Gastroesophageal sphincter (tissue), 4 donors: ENCODE measurements around the gene E2F4. TPM values are rescaled to one million over a fixed set of nuclear protein-coding genes. Genes with fewer than 3 reads are reported as not detected.

ENCODE experiments used
- ATAC-seq: fragments of 150-250 bp; one replicate; pipeline ENCODE4 v1.9.1; 2016; ENCODE audit warnings: mild to moderate bottlenecking, moderate library complexity
- H3K27ac ChIP-seq, 4 donors: fragments of 200-600 bp; sonication (generic) in 3 of 4; 1 replicate in 3 of 4; 2 replicates in 1 of 4; pipeline ENCODE4 v1.5.1; 2016 to 2019
- H3K27me3 ChIP-seq: fragments of 200-600 bp; sonication (generic); one replicate; pipeline ENCODE4 v1.5.1; 2019
- H3K36me3 ChIP-seq, 2 donors: fragments of 200-600 bp; sonication (generic); one replicate each; pipeline ENCODE4 v1.5.1; 2019; ENCODE audit warnings: control low read depth in 1 of 2
- H3K4me1 ChIP-seq, 3 donors: fragments of 200-600 bp; sonication (generic); 1 replicate in 2 of 3; 2 replicates in 1 of 3; pipeline ENCODE4 v1.5.1; 2016 to 2019; ENCODE audit warnings: control low read depth in 2 of 3
- H3K4me3 ChIP-seq, 2 donors: fragments of 200-600 bp; sonication (generic); one replicate each; pipeline ENCODE4 v1.5.1; 2019; ENCODE audit warnings: mild to moderate bottlenecking in 1 of 2, moderate library complexity in 1 of 2
- H3K9me3 ChIP-seq, 3 donors: fragments of 200-600 bp; sonication (generic); one replicate each; pipeline ENCODE4 v1.5.1; 2017 to 2019; ENCODE audit warnings: control low read depth in 2 of 3
- EP300 ChIP-seq: sonication (generic); formaldehyde crosslinking; IDR thresholded peaks from one replicate; pipeline ENCODE4 v1.6.1; 2017; ENCODE audit warnings: antibody characterized with exemption, mild to moderate bottlenecking
- POLR2A ChIP-seq, 2 donors: fragments of 450-650 bp; IDR thresholded peaks; one replicate each; pipeline ENCODE4 v1.6.1; 2017; ENCODE audit warnings: antibody characterized with exemption in 2 of 2, mild to moderate bottlenecking in 2 of 2, moderate library complexity in 1 of 2
- POLR2AphosphoS5 ChIP-seq: sonication (generic); formaldehyde crosslinking; IDR thresholded peaks from one replicate; pipeline ENCODE4 v1.6.1; 2017; ENCODE audit warnings: antibody characterized with exemption
- WGBS, 2 donors: methylation state at CpG; one replicate each; pipeline ENCODE4 v1.1.5; 2018; ENCODE audit warnings: low coverage in 1 of 2; 5-methylcytosine and 5-hydroxymethylcytosine counted together
- total RNA-seq, 4 donors: library from RNA; depleted of rRNA; stranded (reverse); fragments of >200 nt; gene quantifications; one replicate each; pipeline ENCODE4 v1.1.0, GENCODE V29; 2016
- TF ChIP-seq, protein P1 (sequence below), 4 experiments: fragments of 200-600 bp in 2 of 4; fragments of 450-650 bp in 2 of 4; sonication (generic) in 1 of 4; IDR thresholded peaks; one replicate each; pipeline ENCODE4 v1.5.1; 2017 to 2019; ENCODE audit warnings: antibody characterized with exemption in 4 of 4, mild to moderate bottlenecking in 2 of 4, moderate library complexity in 2 of 4

E2F4 gene
- total RNA-seq, 4 donors from 2014 or later, result 55.0 to 89.8 (median 76.2) TPM

DNA sequence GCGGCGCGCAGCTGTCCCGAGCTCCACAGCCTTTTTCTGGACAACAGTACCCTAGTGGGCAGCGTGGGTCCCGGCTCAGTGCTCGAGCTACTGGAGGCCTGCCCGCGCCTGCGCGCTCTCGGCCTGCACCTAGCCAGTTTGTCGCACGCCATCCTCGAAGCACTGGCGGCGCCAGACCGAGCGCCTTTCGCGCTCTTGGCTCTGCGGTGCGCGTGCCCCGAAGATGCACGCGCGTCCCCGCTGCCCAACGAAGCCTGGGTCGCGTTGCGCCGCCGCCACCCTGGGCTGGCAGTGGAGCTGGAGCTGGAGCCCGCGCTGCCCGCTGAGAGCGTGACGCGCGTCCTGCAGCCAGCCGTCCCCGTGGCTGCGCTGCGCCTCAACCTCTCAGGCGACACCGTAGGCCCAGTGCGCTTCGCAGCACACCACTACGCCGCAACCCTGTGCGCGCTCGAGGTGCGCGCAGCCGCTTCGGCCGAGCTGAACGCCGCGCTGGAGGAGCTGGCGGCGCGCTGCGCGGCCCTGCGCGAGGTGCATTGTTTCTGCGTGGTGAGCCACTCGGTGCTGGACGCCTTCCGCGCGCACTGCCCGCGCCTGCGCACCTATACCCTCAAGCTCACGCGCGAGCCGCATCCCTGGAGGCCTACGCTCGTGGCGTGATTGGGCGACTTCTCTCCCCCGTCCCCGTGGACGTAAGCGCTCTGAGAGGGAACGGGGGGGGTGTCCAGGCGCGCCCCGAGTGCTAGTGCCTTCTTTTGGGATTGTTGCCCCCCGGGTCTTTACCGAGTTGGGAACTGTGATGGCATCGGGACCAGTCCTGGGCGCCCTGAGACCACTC lies 28.6 kb upstream of the E2F4 start:
- TF ChIP-seq, protein P1, sequence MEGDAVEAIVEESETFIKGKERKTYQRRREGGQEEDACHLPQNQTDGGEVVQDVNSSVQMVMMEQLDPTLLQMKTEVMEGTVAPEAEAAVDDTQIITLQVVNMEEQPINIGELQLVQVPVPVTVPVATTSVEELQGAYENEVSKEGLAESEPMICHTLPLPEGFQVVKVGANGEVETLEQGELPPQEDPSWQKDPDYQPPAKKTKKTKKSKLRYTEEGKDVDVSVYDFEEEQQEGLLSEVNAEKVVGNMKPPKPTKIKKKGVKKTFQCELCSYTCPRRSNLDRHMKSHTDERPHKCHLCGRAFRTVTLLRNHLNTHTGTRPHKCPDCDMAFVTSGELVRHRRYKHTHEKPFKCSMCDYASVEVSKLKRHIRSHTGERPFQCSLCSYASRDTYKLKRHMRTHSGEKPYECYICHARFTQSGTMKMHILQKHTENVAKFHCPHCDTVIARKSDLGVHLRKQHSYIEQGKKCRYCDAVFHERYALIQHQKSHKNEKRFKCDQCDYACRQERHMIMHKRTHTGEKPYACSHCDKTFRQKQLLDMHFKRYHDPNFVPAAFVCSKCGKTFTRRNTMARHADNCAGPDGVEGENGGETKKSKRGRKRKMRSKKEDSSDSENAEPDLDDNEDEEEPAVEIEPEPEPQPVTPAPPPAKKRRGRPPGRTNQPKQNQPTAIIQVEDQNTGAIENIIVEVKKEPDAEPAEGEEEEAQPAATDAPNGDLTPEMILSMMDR (IDR thresholded peaks at IDR 0.05), result peak in 1 of 4 experiments; percentile 15
- TF ChIP-seq POLR2AphosphoS5, result peak; percentile 15
- TF ChIP-seq POLR2A (IDR thresholded peaks at IDR 0.05), result peak; percentile 33 to 52
- no peak for TF ChIP-seq EP300
- H3K4me1 ChIP-seq, result peaks cover 0 to 96% (median 37%) of the 10 kb centered on the region in 3 donors
- peak; percentile 50 for ATAC-seq
- peak overlapping the region; percentile 78 to 97 (median 90) for H3K27ac ChIP-seq
- H3K4me3 ChIP-seq, result peak overlapping the region; percentile 21 to 58
- WGBS, 2 donors, result 1% methylated on average over 32 of the region's 99 CpGs; no CpG with 5 or more reads in 1 of the 2 donors
- peaks cover 38% of the 10 kb centered on the region for H3K27me3 ChIP-seq
- H3K9me3 ChIP-seq, result no peaks in the 10 kb centered on the region
- H3K36me3 ChIP-seq, result peaks cover 0 to 15% of the 10 kb centered on the region in 2 donors

DNA sequence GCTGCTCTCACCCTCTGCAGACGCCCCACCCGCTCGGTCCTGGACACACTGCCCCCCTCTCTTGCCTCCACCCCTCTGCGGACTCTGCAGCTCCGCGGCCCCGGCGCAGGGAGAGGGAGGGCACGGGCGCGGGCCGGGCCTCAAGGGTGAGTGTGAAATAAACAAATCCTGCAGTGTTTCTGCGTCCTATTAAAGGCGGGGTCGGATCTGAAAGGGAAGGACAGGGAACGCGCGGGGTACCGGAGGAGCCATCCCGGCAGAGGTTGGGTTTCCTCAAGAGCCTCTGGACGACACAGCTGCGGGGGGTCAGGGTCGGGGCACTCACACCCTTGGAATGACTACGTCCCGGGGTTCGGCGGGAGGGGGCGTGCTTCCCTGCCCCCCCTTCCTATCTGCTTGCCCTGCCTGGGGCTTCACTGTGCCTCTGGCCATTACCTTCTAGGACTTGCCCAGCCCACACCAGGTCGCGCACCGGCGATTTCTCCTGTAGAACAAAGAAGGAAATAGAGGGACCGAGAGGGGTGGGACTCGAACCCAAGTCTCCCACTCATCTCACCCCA lies 27.9 kb upstream of the E2F4 start:
- ATAC-seq, result peak; percentile 35

DNA sequence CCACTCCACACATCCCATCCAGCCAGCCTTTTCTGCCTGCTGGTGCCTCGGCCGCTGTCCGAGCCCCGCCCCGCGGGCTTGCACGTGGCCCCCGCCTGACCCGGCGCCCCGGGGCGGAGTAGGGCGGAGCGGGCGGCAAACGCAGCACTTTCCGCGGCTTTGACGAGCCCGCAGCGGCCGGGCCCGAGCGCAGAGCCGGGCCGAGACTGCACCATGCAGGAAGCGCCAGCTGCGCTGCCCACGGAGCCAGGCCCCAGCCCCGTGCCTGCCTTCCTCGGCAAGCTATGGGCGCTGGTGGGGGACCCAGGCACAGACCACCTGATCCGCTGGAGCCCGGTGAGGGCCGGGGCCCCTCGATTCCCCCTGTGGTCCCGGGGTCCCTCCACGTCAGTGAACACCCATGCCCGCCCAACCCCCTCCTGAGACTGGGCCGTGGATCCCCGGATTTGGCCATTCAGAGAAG lies 27.3 kb upstream of the E2F4 start, which contains the start of gene HSF4:
TSS of gene HSF4 (plus strand) at position 147 of the 463 bp plus-strand sequence. CDS start at position 214, 67 bp downstream.
- Histone ChIP-seq H3K36me3 (peaks cover 0 to 19% of the 10 kb centered on the region in 2 donors), H3K27ac (peak within 1 kb of the TSS; percentile 78 to 97 (median 90))
- WGBS, 2 donors, result no CpG with 5 or more reads among the region's 41 CpGs

More for the DNA sequence above, 27.9 kb upstream of the E2F4 start:
- 0 to 2% methylated on average over 13 to 15 of the region's 34 CpGs for WGBS, 2 donors
- TF ChIP-seq POLR2A (IDR thresholded peaks at IDR 0.05) (peak in 1 of 2 donors; percentile 6), POLR2AphosphoS5 (no peak)
- TF ChIP-seq, protein P1 (IDR thresholded peaks at IDR 0.05), result no peak
- peaks cover 0 to 96% (median 43%) of the 10 kb centered on the region in 3 donors for H3K4me1 ChIP-seq
- H3K9me3 ChIP-seq, result no peaks in the 10 kb centered on the region
- H3K27me3 ChIP-seq, result peaks cover 38% of the 10 kb centered on the region
- peaks cover 0 to 19% of the 10 kb centered on the region in 2 donors for H3K36me3 ChIP-seq
- H3K4me3 ChIP-seq, result peak overlapping the region; percentile 21 to 58
- H3K27ac ChIP-seq, result peak overlapping the region; percentile 78 to 97 (median 90)

DNA sequence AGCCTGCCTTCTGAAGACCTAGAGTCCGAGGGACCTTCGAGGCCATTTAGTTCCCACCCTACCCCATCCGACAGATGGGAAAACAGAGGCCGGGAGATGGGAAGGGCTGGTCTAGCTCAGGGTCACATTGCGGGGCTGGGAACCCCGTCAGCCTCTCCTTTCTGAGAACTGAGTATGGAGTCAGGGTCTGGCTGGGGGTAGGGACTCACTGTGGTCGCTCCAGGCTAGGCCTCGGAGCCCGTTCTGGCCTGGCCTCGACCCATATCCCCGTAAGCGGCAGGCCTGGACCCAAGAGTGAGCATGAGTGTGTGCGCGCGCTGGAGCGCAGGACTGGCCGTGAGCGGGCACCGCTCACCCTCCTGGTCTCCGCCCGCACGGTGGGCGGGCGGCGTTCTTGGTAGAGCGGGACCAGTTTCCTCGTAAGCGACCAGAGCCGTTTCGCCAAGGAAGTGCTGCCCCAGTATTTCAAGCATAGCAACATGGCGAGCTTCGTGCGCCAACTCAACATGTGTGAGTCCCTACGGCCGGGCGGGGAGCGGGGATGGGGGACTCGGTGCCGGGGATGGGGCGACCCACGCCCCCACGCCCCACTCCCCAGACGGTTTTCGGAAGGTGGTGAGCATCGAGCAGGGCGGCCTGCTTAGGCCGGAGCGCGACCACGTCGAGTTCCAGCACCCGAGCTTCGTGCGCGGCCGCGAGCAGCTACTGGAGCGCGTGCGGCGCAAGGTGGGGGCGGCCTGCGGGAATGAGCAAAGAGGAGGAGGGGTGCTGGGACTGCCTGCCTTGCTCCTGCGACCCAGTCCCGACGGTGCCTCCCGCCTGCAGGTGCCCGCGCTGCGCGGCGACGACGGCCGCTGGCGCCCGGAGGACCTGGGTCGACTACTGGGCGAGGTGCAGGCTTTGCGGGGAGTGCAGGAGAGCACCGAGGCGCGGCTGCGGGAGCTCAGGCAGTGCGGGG lies 26.6 kb upstream of the E2F4 start:
- ATAC-seq, result no peak
- peaks cover 38% of the 10 kb centered on the region for H3K27me3 ChIP-seq
- H3K27ac ChIP-seq, result peak overlapping the region; percentile 78 to 97 (median 90)
- H3K9me3 ChIP-seq, result no peaks in the 10 kb centered on the region
- 33% methylated on average over 3 of the region's 85 CpGs; no CpG with 5 or more reads in 1 of the 2 donors for WGBS, 2 donors
- peak overlapping the region; percentile 21 to 58 for H3K4me3 ChIP-seq
- H3K4me1 ChIP-seq, result peaks cover 0 to 99% (median 53%) of the 10 kb centered on the region in 3 donors
- TF ChIP-seq, protein P1 (IDR thresholded peaks at IDR 0.05), result no peak
- TF ChIP-seq POLR2AphosphoS5 (no peak), EP300 (no peak), POLR2A (IDR thresholded peaks at IDR 0.05) (no peak)
- peaks cover 0 to 19% of the 10 kb centered on the region in 2 donors for H3K36me3 ChIP-seq

More for the DNA sequence above, 27.3 kb upstream of the E2F4 start, which contains the start of gene HSF4:
- peaks cover 0 to 97% (median 49%) of the 10 kb centered on the region in 3 donors for H3K4me1 ChIP-seq
- H3K9me3 ChIP-seq, result no peaks in the 10 kb centered on the region
- H3K27me3 ChIP-seq, result peaks cover 38% of the 10 kb centered on the region
- TF ChIP-seq EP300 (no peak), POLR2AphosphoS5 (peak; percentile 29), POLR2A (IDR thresholded peaks at IDR 0.05) (peak; percentile 72 to 74)
- H3K4me3 ChIP-seq, result peak within 1 kb of the TSS; percentile 21 to 58
- ATAC-seq, result peak; percentile 52
